Upper lobe of right lung (tissue), 1 donor: ENCODE measurements around the gene UXS1. TPM values are rescaled to one million over a fixed set of nuclear protein-coding genes. Genes with fewer than 3 reads are reported as not detected.

ENCODE experiments used
- ATAC-seq: fragments of 200-7000 bp; cut with Tn5 transposase; one replicate; pipeline ENCODE4 v1.9.1; 2020; ENCODE audit warnings: mild to moderate bottlenecking, moderate library complexity
- DNase-seq: peaks from one replicate; pipeline ENCODE4 v3.0.0-alpha.2; 2020
- H3K27ac ChIP-seq: fragments of 200-600 bp; one replicate; pipeline ENCODE4 v1.8.0; 2022
- H3K27me3 ChIP-seq: fragments of 200-600 bp; one replicate; pipeline ENCODE4 v1.8.0; 2022; ENCODE audit warnings: mild to moderate bottlenecking
- H3K36me3 ChIP-seq: fragments of 200-600 bp; one replicate; pipeline ENCODE4 v1.8.0; 2022
- H3K4me1 ChIP-seq: fragments of 200-600 bp; one replicate; pipeline ENCODE4 v1.8.0; 2022
- H3K4me3 ChIP-seq: fragments of 200-600 bp; one replicate; pipeline ENCODE4 v1.8.0; 2022; ENCODE audit warnings: mild to moderate bottlenecking
- H3K9me3 ChIP-seq: fragments of 200-600 bp; one replicate; pipeline ENCODE4 v1.8.0; 2022
- intact Hi-C: fragments of 100-400 bp; cut with DNase I; formaldehyde crosslinking; loops from one replicate; pipeline ENCODE4 v1.11.0; 2022
- total RNA-seq: library from RNA; stranded (reverse); fragmentation: NEBNext Ultra II Directional; extraction: Animal tissue kit (Norgen Biotek cat#: 25700); gene quantifications from one replicate; pipeline ENCODE4 v1.2.1, GENCODE V29; 2021
- TF ChIP-seq, protein P1 (sequence below): fragments of 200-600 bp; IDR thresholded peaks from one replicate; pipeline ENCODE4 v1.8.0; 2022; ENCODE audit warnings: antibody characterized with exemption
- donor health status: DM: no; HTN: yes; CAD: no; lungs with severe emphysema.

UXS1 gene
- total RNA-seq, 1 donor from 2014 or later: 64.8 TPM

DNA sequence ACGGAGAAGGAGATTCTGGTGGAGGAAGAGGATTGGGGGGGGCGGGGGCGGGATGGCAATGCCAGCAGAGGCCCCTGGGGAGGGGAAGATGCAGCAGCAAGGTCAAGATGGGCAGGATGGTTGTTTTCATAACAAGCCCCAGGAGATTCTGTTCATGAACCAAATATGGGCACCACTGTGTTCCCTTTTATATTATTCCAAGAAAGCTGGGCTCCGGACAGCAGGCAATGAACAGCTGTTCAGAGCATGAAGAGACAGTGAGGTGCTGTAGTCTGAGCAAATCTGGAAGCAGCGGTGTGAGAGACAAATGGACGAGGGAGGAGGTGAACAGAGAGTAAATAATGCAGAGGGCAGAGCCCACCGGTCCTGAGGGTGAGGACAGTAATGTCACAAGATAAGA lies 20.0 kb downstream of the UXS1 start:
- no peak for DNase-seq
- Histone ChIP-seq H3K9me3 (no peaks in the 10 kb centered on the region), H3K4me3 (no peak overlapping the region), H3K4me1 (peaks cover 24% of the 10 kb centered on the region), H3K36me3 (no peaks in the 10 kb centered on the region), H3K27ac (peak overlapping the region; percentile 55), H3K27me3 (no peaks in the 10 kb centered on the region)
- intact Hi-C loops: no loop called here
- TF ChIP-seq, protein P1, sequence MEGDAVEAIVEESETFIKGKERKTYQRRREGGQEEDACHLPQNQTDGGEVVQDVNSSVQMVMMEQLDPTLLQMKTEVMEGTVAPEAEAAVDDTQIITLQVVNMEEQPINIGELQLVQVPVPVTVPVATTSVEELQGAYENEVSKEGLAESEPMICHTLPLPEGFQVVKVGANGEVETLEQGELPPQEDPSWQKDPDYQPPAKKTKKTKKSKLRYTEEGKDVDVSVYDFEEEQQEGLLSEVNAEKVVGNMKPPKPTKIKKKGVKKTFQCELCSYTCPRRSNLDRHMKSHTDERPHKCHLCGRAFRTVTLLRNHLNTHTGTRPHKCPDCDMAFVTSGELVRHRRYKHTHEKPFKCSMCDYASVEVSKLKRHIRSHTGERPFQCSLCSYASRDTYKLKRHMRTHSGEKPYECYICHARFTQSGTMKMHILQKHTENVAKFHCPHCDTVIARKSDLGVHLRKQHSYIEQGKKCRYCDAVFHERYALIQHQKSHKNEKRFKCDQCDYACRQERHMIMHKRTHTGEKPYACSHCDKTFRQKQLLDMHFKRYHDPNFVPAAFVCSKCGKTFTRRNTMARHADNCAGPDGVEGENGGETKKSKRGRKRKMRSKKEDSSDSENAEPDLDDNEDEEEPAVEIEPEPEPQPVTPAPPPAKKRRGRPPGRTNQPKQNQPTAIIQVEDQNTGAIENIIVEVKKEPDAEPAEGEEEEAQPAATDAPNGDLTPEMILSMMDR: no peak
- no peak for ATAC-seq

DNA sequence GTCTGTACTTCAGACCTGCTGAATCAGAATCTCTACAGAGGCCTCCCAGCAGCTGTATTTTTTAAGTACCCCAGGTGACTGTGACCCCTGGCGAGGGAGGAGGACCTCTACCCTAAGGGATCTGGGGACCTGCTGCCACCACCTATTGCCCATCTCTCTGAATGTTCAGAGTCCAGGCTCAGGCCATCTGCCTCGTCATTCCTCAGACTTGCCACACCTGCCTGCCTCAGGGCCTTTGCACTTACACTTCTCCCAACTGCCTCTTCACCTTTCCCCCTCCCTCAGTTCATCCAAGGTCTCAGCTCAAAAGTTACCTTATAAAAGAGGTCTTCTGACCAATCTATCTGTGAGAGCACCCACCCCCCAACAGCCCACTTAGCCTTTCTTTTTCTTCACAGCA lies 21.5 kb downstream of the UXS1 start:
- intact Hi-C loops: no loop called here
- Histone ChIP-seq H3K27ac (no peak overlapping the region), H3K4me3 (no peak overlapping the region), H3K9me3 (no peaks in the 10 kb centered on the region), H3K36me3 (no peaks in the 10 kb centered on the region), H3K4me1 (peaks cover 31% of the 10 kb centered on the region), H3K27me3 (no peaks in the 10 kb centered on the region)
- ATAC-seq (no peak), DNase-seq (no peak)
- TF ChIP-seq, protein P1: no peak

DNA sequence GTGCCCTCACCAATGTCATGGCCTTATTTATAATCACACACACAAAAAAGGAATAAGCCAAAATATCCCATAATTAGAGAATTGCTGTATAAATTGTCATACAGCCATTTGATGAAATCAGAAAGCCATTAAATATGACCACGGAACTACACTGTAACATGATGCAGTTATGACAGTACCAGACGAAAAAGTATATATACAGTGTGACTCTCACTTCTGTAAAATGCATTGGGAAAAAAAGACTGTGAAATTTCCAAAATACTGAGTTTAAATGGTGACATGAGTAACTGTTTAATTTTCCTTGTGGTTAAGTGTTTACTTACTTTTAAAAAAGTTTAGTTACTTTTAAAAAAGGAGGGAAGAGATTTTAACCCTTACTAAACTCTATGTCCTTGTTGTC lies 25.4 kb downstream of the UXS1 start:
- Histone ChIP-seq H3K9me3 (no peaks in the 10 kb centered on the region), H3K36me3 (no peaks in the 10 kb centered on the region), H3K27me3 (no peaks in the 10 kb centered on the region), H3K27ac (no peak overlapping the region), H3K4me3 (no peak overlapping the region), H3K4me1 (peaks cover 8% of the 10 kb centered on the region)
- TF ChIP-seq, protein P1: no peak
- DNase-seq (no peak), ATAC-seq (no peak)
- intact Hi-C loops: no loop called here

DNA sequence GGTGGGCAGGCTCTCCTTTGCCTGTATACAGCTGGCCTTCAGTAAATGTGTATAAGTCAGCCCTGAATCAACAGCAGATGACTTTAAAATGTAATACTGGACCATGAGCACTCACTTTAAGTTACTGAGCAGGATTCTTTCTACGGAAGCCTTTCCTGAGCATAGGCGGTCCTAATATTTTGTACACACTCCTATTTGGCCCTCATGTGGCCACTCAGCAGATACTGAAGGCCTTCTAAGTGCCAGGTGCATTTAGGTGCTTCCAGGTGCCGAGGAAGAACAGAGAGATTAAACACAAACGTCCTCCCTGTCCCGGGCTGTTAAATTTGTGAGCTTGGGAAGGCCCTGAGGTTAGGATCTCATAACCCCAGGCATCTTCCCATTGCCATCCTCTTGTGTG lies 27.0 kb downstream of the UXS1 start:
- no peaks in the 10 kb centered on the region for H3K9me3 ChIP-seq
- TF ChIP-seq, protein P1: no peak
- no peaks in the 10 kb centered on the region for H3K27me3 ChIP-seq
- no peak overlapping the region for H3K27ac ChIP-seq
- H3K36me3 ChIP-seq: no peaks in the 10 kb centered on the region
- DNase-seq: no peak
- ATAC-seq: peak; percentile 82
- intact Hi-C loops: no loop called here
- peaks cover 8% of the 10 kb centered on the region for H3K4me1 ChIP-seq
- no peak overlapping the region for H3K4me3 ChIP-seq

DNA sequence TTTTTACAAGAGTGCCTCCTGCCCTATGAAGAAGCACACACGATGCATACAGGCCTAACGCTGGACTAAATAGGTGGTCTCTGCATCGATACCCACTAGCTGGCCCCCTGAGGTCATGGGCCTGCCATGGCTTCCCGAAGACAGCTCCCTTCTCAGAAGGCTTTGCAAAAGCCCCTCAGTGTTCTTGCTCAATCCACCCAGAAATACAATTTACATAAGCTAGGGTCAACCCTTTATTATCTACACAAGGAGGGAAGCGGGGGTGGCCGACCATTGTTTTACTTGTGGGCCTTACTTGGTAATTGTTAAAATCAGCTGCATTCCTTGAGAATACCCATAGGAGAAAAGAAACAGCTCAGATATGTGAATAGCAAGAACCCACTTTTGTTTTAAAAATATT lies 28.5 kb downstream of the UXS1 start:
- Histone ChIP-seq H3K27me3 (no peaks in the 10 kb centered on the region), H3K4me1 (peaks cover 18% of the 10 kb centered on the region), H3K27ac (no peak overlapping the region), H3K4me3 (no peak overlapping the region), H3K9me3 (no peaks in the 10 kb centered on the region), H3K36me3 (no peaks in the 10 kb centered on the region)
- intact Hi-C loops: no loop called here
- DNase-seq (no peak), ATAC-seq (no peak)
- TF ChIP-seq, protein P1: no peak

DNA sequence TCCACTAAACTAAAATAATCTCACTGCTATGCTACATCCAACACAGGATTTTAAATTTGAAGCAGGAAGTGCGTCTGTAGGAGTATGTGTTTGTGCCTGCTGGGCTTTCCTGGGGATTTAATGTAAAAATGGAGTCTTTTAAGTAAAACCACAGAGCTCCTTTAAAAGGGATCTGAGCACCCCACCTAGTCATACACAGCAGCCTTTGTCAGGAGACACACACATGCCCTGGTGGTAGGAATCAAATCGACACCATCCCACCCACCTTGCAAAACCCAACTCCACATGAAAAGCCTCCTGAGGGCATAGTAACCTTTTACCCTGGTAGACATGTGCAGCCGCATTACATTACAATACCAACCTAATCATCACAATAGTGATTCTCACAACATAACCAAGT lies 29.1 kb downstream of the UXS1 start:
- no peak for DNase-seq
- no peaks in the 10 kb centered on the region for H3K36me3 ChIP-seq
- TF ChIP-seq, protein P1: no peak
- ATAC-seq: no peak
- no peak overlapping the region for H3K4me3 ChIP-seq
- peaks cover 22% of the 10 kb centered on the region for H3K4me1 ChIP-seq
- H3K27ac ChIP-seq: no peak overlapping the region
- H3K27me3 ChIP-seq: no peaks in the 10 kb centered on the region
- intact Hi-C loops: no loop called here
- H3K9me3 ChIP-seq: no peaks in the 10 kb centered on the region
